Activated naive CD8-positive, alpha-beta T cell (primary cell): Measurements from ENCODE around the gene IP6K3.
A peak's percentile ranks its signal among the peaks of the same experiment; 100 is the strongest.

Experiments used
- H3K27ac Mint-ChIP-seq: one replicate; pipeline ENCODE4 v1.8.0; 2021; ENCODE audit warnings: mixed read lengths
- H3K27me3 Mint-ChIP-seq: one replicate; pipeline ENCODE4 v1.8.0; 2021; ENCODE audit warnings: mixed read lengths
- H3K36me3 Mint-ChIP-seq: one replicate; pipeline ENCODE4 v1.8.0; 2021; ENCODE audit warnings: mixed read lengths
- H3K4me1 Mint-ChIP-seq: one replicate; pipeline ENCODE4 v1.8.0; 2021; ENCODE audit warnings: low read depth, mixed read lengths
- H3K4me3 Mint-ChIP-seq: one replicate; pipeline ENCODE4 v1.8.0; 2021; ENCODE audit warnings: mild to moderate bottlenecking, mixed read lengths
- H3K9me3 Mint-ChIP-seq: one replicate; pipeline ENCODE4 v1.8.0; 2021; ENCODE audit warnings: low read depth, mixed read lengths

The IP6K3 gene

GRCh38 chr6:33731751-33732282 lies 14.9 kb downstream of the IP6K3 start:
- H3K36me3 Mint-ChIP-seq, result no peaks in the 10 kb centered on the region
- no peaks in the 10 kb centered on the region for H3K4me1 Mint-ChIP-seq
- no peak overlapping the region for H3K27ac Mint-ChIP-seq
- H3K9me3 Mint-ChIP-seq, result no peaks in the 10 kb centered on the region
- H3K4me3 Mint-ChIP-seq, result no peak overlapping the region
- no peaks in the 10 kb centered on the region for H3K27me3 Mint-ChIP-seq

- H3K27me3 Mint-ChIP-seq, result no peaks in the 10 kb centered on the region
- H3K4me3 Mint-ChIP-seq, result no peak overlapping the region
These were observed 15.7 kb downstream of the IP6K3 start for GRCh38 chr6:33731035-33731434.

GRCh38 chr6:33730611-33731010 lies 16.1 kb downstream of the IP6K3 start:
- Mint-ChIP-seq H3K27ac (no peak overlapping the region), H3K4me3 (no peak overlapping the region), H3K4me1 (no peaks in the 10 kb centered on the region), H3K9me3 (no peaks in the 10 kb centered on the region), H3K36me3 (no peaks in the 10 kb centered on the region), H3K27me3 (no peaks in the 10 kb centered on the region)

More at GRCh38 chr6:33731035-33731434, 15.7 kb downstream of the IP6K3 start:
- no peaks in the 10 kb centered on the region for H3K9me3 Mint-ChIP-seq
- H3K27ac Mint-ChIP-seq, result no peak overlapping the region
- no peaks in the 10 kb centered on the region for H3K36me3 Mint-ChIP-seq
- no peaks in the 10 kb centered on the region for H3K4me1 Mint-ChIP-seq

GRCh38 chr6:33729059-33729458 lies 17.6 kb downstream of the IP6K3 start:
- Mint-ChIP-seq H3K27ac (no peak overlapping the region), H3K36me3 (no peaks in the 10 kb centered on the region), H3K27me3 (no peaks in the 10 kb centered on the region), H3K4me1 (peaks cover 11% of the 10 kb centered on the region), H3K4me3 (no peak overlapping the region), H3K9me3 (no peaks in the 10 kb centered on the region)

GRCh38 chr6:33728438-33728837 lies 18.3 kb downstream of the IP6K3 start:
- Mint-ChIP-seq H3K36me3 (no peaks in the 10 kb centered on the region), H3K27me3 (no peaks in the 10 kb centered on the region), H3K4me3 (no peak overlapping the region), H3K9me3 (no peaks in the 10 kb centered on the region), H3K4me1 (peaks cover 17% of the 10 kb centered on the region), H3K27ac (no peak overlapping the region)

- no peak overlapping the region for H3K27ac Mint-ChIP-seq
- H3K4me3 Mint-ChIP-seq, result no peak overlapping the region
- H3K27me3 Mint-ChIP-seq, result no peaks in the 10 kb centered on the region
These were observed 18.8 kb downstream of the IP6K3 start for GRCh38 chr6:33727932-33728331.

GRCh38 chr6:33727126-33727525 lies 19.6 kb downstream of the IP6K3 start:
- Mint-ChIP-seq H3K9me3 (no peaks in the 10 kb centered on the region), H3K27ac (no peak overlapping the region), H3K36me3 (no peaks in the 10 kb centered on the region), H3K27me3 (no peaks in the 10 kb centered on the region), H3K4me1 (peaks cover 21% of the 10 kb centered on the region), H3K4me3 (no peak overlapping the region)

More at GRCh38 chr6:33727932-33728331, 18.8 kb downstream of the IP6K3 start:
- H3K36me3 Mint-ChIP-seq, result no peaks in the 10 kb centered on the region
- H3K4me1 Mint-ChIP-seq, result peaks cover 21% of the 10 kb centered on the region
- no peaks in the 10 kb centered on the region for H3K9me3 Mint-ChIP-seq

GRCh38 chr6:33726696-33727095 lies 20.0 kb downstream of the IP6K3 start:
- H3K27me3 Mint-ChIP-seq, result no peaks in the 10 kb centered on the region
- no peaks in the 10 kb centered on the region for H3K36me3 Mint-ChIP-seq
- no peaks in the 10 kb centered on the region for H3K9me3 Mint-ChIP-seq
- H3K27ac Mint-ChIP-seq, result no peak overlapping the region
- no peak overlapping the region for H3K4me3 Mint-ChIP-seq
- peaks cover 21% of the 10 kb centered on the region for H3K4me1 Mint-ChIP-seq

- peaks cover 21% of the 10 kb centered on the region for H3K4me1 Mint-ChIP-seq
- no peaks in the 10 kb centered on the region for H3K9me3 Mint-ChIP-seq
- no peak overlapping the region for H3K4me3 Mint-ChIP-seq
- no peaks in the 10 kb centered on the region for H3K27me3 Mint-ChIP-seq
- no peak overlapping the region for H3K27ac Mint-ChIP-seq
- no peaks in the 10 kb centered on the region for H3K36me3 Mint-ChIP-seq
These were observed 20.6 kb downstream of the IP6K3 start for GRCh38 chr6:33725891-33726673.

- Mint-ChIP-seq H3K9me3 (no peaks in the 10 kb centered on the region), H3K4me3 (no peak overlapping the region), H3K27ac (no peak overlapping the region), H3K4me1 (peaks cover 21% of the 10 kb centered on the region), H3K27me3 (no peaks in the 10 kb centered on the region), H3K36me3 (no peaks in the 10 kb centered on the region)
These were observed 21.5 kb downstream of the IP6K3 start for GRCh38 chr6:33725222-33725621.

GRCh38 chr6:33724102-33725023 lies 22.3 kb downstream of the IP6K3 start:
- Mint-ChIP-seq H3K4me1 (peaks cover 21% of the 10 kb centered on the region), H3K36me3 (no peaks in the 10 kb centered on the region), H3K27me3 (no peaks in the 10 kb centered on the region), H3K4me3 (peak overlapping the region; percentile 17), H3K27ac (peak overlapping the region; percentile 6), H3K9me3 (no peaks in the 10 kb centered on the region)

- H3K27ac Mint-ChIP-seq, result peak overlapping the region; percentile 58
- H3K27me3 Mint-ChIP-seq, result no peaks in the 10 kb centered on the region
- no peaks in the 10 kb centered on the region for H3K36me3 Mint-ChIP-seq
- H3K9me3 Mint-ChIP-seq, result no peaks in the 10 kb centered on the region
- H3K4me1 Mint-ChIP-seq, result peaks cover 21% of the 10 kb centered on the region
- H3K4me3 Mint-ChIP-seq, result peak overlapping the region; percentile 7
These were observed 23.2 kb downstream of the IP6K3 start for GRCh38 chr6:33723371-33724085.

- Mint-ChIP-seq H3K27ac (no peak overlapping the region), H3K9me3 (no peaks in the 10 kb centered on the region), H3K4me3 (no peak overlapping the region), H3K4me1 (peaks cover 21% of the 10 kb centered on the region), H3K27me3 (no peaks in the 10 kb centered on the region), H3K36me3 (no peaks in the 10 kb centered on the region)
These were observed 24.5 kb downstream of the IP6K3 start for GRCh38 chr6:33722103-33722623.

GRCh38 chr6:33721508-33721907 lies 25.2 kb downstream of the IP6K3 start:
- H3K4me1 Mint-ChIP-seq, result peaks cover 21% of the 10 kb centered on the region
- no peak overlapping the region for H3K4me3 Mint-ChIP-seq
- no peaks in the 10 kb centered on the region for H3K27me3 Mint-ChIP-seq
- H3K27ac Mint-ChIP-seq, result no peak overlapping the region
- H3K9me3 Mint-ChIP-seq, result no peaks in the 10 kb centered on the region
- H3K36me3 Mint-ChIP-seq, result no peaks in the 10 kb centered on the region
